Activated T-helper 2 cell treated with anti-CD3 and anti-CD28 coated beads, Interferon-gamma antibody, Interleukin-2, Interleukin-4, amounts not matched to agents 10 μg/mL and 5 μg/mL and 100 μg/mL, durations not matched to agents 14 hours and 24 hours and 36 hours (primary cell): Measurements from ENCODE around the gene MYPOP. TPM values are rescaled to one million over a fixed set of nuclear protein-coding genes. Genes with fewer than 3 reads are reported as not detected.
A peak's percentile ranks its signal among the peaks of the same experiment; 100 is the strongest.

Experiments
- DNase-seq: peaks from one replicate; pipeline ENCODE4 v3.0.0; 2021; ENCODE audit warnings: low spot score
- H3K27ac Mint-ChIP-seq: one replicate; pipeline ENCODE4 v1.8.0; 2021; ENCODE audit warnings: mixed read lengths
- H3K27me3 Mint-ChIP-seq: one replicate; pipeline ENCODE4 v1.8.0; 2021; ENCODE audit warnings: low read depth, mixed read lengths
- H3K36me3 Mint-ChIP-seq: one replicate; pipeline ENCODE4 v1.8.0; 2021; ENCODE audit warnings: low read depth, mixed read lengths
- H3K4me1 Mint-ChIP-seq: one replicate; pipeline ENCODE4 v1.8.0; 2021; ENCODE audit warnings: low read depth, mixed read lengths
- H3K4me3 Mint-ChIP-seq: one replicate; pipeline ENCODE4 v1.8.0; 2021; ENCODE audit warnings: low read depth, mild to moderate bottlenecking, moderate library complexity, mixed read lengths
- H3K9me3 Mint-ChIP-seq: one replicate; pipeline ENCODE4 v1.8.0; 2021; ENCODE audit warnings: mixed read lengths
- intact Hi-C: fragments of 100-400 bp; cut with micrococcal nuclease; formaldehyde crosslinking; loops from one replicate; pipeline ENCODE4 v1.15.1; 2023
- total RNA-seq: library from RNA; stranded (reverse); gene quantifications from 2 replicates; pipeline ENCODE4 v1.2.3, GENCODE V29; 2022

The MYPOP gene
- total RNA-seq, 1 donor from 2014 or later = 7.3 TPM

GRCh38 chr19:45884682-45885555 is 17.5 kb downstream of the MYPOP start:
- peak overlapping the region; percentile 63 for H3K4me3 Mint-ChIP-seq
- H3K36me3 Mint-ChIP-seq = peaks cover 4% of the 10 kb centered on the region
- peaks cover 15% of the 10 kb centered on the region for H3K4me1 Mint-ChIP-seq
- no peaks in the 10 kb centered on the region for H3K9me3 Mint-ChIP-seq
- no peak overlapping the region for H3K27ac Mint-ChIP-seq
- intact Hi-C loops = no loop called here
- no peaks in the 10 kb centered on the region for H3K27me3 Mint-ChIP-seq
- no peak for DNase-seq

GRCh38 chr19:45883881-45884681 is 18.3 kb downstream of the MYPOP start:
- Mint-ChIP-seq H3K9me3 (no peaks in the 10 kb centered on the region), H3K36me3 (peaks cover 4% of the 10 kb centered on the region), H3K27ac (no peak overlapping the region), H3K4me1 (peaks cover 15% of the 10 kb centered on the region), H3K27me3 (no peaks in the 10 kb centered on the region), H3K4me3 (peak overlapping the region; percentile 66)
- intact Hi-C loops = loop anchor here (1.0 kb wide), 1 partner anchor 67 kb away; no protein-coding TSS in a partner anchor
- no peak for DNase-seq

GRCh38 chr19:45883586-45883880 is 18.9 kb downstream of the MYPOP start:
- no peaks in the 10 kb centered on the region for H3K9me3 Mint-ChIP-seq
- H3K36me3 Mint-ChIP-seq = peaks cover 4% of the 10 kb centered on the region
- H3K27me3 Mint-ChIP-seq = no peaks in the 10 kb centered on the region
- H3K27ac Mint-ChIP-seq = peak overlapping the region; percentile 18
- intact Hi-C loops = loop anchor here (1.0 kb wide), 1 partner anchor 66 kb away; no protein-coding TSS in a partner anchor
- H3K4me3 Mint-ChIP-seq = peak overlapping the region; percentile 66
- no peak for DNase-seq
- peaks cover 18% of the 10 kb centered on the region for H3K4me1 Mint-ChIP-seq

DNA sequence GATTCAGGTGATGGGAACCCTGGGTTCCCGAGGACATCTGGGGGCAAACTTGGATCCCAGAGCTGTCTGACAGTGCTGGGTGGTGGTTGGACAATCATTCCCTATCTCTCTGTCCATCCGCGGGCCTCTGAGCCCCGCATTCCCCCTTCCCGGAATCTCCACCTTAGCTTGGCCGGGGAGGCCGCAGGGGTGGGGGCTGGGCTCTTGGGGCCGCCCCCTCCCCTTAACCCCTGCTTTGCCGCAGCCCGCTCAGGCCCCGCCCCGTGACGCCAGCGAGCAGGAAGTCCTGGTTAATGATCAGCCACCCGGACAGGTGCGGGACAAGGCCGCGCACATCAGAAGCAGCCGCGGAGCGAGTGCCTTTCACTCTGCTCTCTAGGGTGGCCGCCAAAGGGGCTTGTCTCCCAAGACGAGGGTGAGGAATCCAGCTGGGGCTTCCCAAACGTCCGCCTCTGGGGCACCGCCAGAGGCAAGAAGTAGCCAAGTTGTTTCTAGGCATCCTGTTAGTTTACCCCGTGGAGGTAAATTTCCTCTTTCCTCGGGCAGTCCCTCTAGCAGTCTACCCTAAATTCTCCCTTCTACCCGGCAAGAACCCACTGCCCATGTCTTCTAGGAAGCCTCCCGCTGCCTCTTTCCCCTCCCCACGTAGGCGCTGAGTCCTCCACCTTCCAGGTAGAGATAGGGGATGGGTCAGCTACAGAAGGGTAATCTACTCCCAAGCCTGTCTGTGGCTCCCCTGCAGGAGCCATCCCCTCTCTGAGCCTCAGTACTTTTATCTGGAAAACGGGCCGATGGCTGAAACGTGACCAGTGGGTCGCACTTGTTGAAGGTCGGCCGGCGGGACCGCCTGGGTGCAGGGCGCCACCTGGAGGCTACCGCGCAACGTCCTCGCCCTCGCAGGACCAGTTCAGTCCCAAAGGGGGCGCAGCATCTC is 19.5 kb downstream of the MYPOP start:
- H3K27ac Mint-ChIP-seq = peak overlapping the region; percentile 18
- intact Hi-C loops = loop anchor here (1.0 kb wide), 1 partner anchor 66 kb away; no protein-coding TSS in a partner anchor
- peak overlapping the region; percentile 66 for H3K4me3 Mint-ChIP-seq
- H3K9me3 Mint-ChIP-seq = no peaks in the 10 kb centered on the region
- H3K36me3 Mint-ChIP-seq = peaks cover 4% of the 10 kb centered on the region
- H3K27me3 Mint-ChIP-seq = no peaks in the 10 kb centered on the region
- DNase-seq = peak; percentile 81
- H3K4me1 Mint-ChIP-seq = peaks cover 21% of the 10 kb centered on the region

DNA sequence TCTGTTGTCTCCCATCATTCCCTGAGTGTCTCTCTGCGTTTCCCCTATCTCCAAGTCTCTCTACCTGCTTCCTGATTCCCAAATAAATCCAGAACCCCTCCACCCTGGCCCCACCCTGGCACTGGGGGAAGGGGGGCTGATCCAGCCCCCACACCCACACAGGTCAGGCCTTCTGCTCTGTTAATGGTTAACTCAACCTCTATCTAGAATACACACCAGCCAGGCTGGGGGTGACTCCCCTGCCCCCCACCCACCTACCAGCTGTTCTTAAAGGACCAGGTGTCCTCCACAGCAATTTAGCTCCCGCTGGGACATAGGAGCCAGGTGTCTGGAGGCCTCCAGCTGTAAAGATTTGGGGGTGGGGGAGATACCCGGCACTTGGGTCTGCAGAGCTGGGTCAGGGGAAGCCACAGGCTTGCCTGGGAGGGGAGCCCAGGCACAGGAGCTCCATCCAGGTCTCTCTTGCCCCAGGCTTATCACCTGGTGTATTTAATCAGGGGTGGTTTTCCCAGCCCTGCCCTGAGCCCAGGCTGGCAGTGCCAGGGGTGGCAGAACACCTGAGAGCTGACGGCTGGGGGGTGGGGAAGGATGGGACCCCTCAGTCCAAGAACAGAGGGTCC is 20.4 kb downstream of the MYPOP start:
- intact Hi-C loops = no loop called here
- no peaks in the 10 kb centered on the region for H3K27me3 Mint-ChIP-seq
- DNase-seq = no peak
- no peak overlapping the region for H3K4me3 Mint-ChIP-seq
- H3K36me3 Mint-ChIP-seq = peaks cover 4% of the 10 kb centered on the region
- peaks cover 23% of the 10 kb centered on the region for H3K4me1 Mint-ChIP-seq
- no peak overlapping the region for H3K27ac Mint-ChIP-seq
- no peaks in the 10 kb centered on the region for H3K9me3 Mint-ChIP-seq

DNA sequence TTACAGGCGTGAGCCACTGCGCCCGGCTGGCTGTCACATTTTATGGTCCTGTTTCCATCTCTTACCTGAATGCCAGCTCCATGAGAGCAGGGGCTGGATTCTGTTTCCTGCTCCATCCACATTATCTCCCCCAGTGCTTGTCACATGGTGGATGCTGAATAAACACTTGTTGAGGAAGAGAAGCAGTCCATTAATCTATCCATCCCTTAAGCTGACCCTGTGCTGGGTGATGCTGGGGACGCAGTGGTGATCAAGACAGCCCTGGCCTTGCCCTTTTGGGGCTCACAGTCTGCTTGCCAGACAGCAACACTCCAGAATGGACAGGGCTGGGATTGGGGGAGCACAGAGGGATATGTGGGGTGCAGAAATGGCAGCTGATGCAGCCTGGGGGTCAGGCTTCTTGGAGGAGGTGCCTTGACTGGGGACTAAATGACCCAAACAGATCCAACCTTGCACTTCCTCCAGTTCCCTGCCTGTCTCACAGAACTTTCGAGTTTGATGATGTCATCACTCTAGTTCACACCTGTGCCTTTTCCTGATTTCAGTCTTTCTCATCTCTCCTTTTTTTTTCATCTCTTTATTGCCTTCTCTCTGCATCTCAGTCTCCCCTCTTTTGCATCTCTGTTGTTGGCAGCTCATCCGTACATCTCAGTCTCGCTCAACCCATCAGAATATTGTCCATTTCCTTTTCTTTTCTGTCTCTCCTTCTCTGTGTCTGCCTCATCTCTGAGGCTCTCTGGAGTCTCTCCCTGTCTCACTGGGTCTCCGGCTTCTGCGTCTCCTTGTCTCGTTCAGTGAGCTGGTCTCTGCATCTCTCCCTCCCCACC is 21.1 kb downstream of the MYPOP start:
- H3K4me3 Mint-ChIP-seq = no peak overlapping the region
- peaks cover 1% of the 10 kb centered on the region for H3K27me3 Mint-ChIP-seq

GRCh38 chr19:45879971-45880370 is 22.4 kb downstream of the MYPOP start:
- Mint-ChIP-seq H3K36me3 (peaks cover 4% of the 10 kb centered on the region), H3K27me3 (peaks cover 7% of the 10 kb centered on the region), H3K4me1 (peaks cover 30% of the 10 kb centered on the region), H3K4me3 (no peak overlapping the region), H3K9me3 (no peaks in the 10 kb centered on the region), H3K27ac (no peak overlapping the region)
- intact Hi-C loops = no loop called here
- no peak for DNase-seq

More for the DNA sequence above, 21.1 kb downstream of the MYPOP start:
- Mint-ChIP-seq H3K36me3 (peaks cover 4% of the 10 kb centered on the region), H3K27ac (no peak overlapping the region), H3K9me3 (no peaks in the 10 kb centered on the region), H3K4me1 (peaks cover 24% of the 10 kb centered on the region)
- no peak for DNase-seq
- intact Hi-C loops = no loop called here

GRCh38 chr19:45879055-45879454 is 23.4 kb downstream of the MYPOP start:
- Mint-ChIP-seq H3K27me3 (peaks cover 10% of the 10 kb centered on the region), H3K4me3 (no peak overlapping the region), H3K27ac (no peak overlapping the region), H3K36me3 (peaks cover 4% of the 10 kb centered on the region), H3K4me1 (peaks cover 30% of the 10 kb centered on the region), H3K9me3 (no peaks in the 10 kb centered on the region)
- intact Hi-C loops = no loop called here
- no peak for DNase-seq

DNA sequence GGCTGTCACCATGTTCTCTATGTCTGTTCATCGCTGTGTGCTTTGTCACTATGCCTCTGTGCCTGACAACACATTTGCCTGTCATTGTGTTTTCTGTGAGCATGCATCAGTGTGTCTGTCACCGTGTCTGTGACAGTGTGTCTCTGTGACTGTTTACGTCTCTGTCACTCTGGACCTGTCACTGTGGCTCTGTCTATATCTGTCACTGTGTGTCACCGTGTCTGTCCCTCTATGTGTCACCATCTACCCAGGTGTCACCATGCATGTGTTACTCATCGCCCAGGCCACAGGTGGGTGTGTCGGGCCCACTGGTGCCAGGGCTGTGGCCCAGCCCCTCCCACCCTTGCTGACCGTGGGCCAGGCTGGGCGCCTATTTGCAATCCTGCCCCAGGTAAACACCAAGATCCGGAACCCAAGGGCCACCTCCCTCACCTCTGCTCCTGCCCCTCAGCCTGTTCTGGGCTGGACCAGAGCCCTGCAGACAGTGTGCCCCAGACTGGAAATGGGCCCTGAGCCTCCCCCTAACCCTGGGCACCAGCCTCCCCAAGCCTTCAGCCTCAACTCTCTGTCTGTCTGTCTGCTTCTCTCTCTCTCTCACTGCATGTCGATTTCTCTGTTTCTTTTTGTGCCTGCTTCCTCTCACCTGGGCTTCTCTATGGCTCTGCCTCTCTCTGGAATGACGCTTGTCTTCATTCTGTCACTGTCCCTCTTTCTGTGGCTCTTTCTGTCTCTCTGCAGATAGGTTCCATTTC is 24.2 kb downstream of the MYPOP start:
- Mint-ChIP-seq H3K4me1 (peaks cover 27% of the 10 kb centered on the region), H3K36me3 (peaks cover under 1% of the 10 kb centered on the region), H3K9me3 (no peaks in the 10 kb centered on the region), H3K4me3 (no peak overlapping the region), H3K27ac (peak overlapping the region; percentile 50), H3K27me3 (peaks cover 10% of the 10 kb centered on the region)
- intact Hi-C loops = no loop called here
- DNase-seq = no peak

GRCh38 chr19:45876411-45877197 is 25.8 kb downstream of the MYPOP start:
- H3K4me1 Mint-ChIP-seq = peaks cover 21% of the 10 kb centered on the region
- H3K27ac Mint-ChIP-seq = peak overlapping the region; percentile 78
- peak overlapping the region; percentile 31 for H3K4me3 Mint-ChIP-seq
- H3K36me3 Mint-ChIP-seq = no peaks in the 10 kb centered on the region
- H3K9me3 Mint-ChIP-seq = no peaks in the 10 kb centered on the region
- intact Hi-C loops = no loop called here
- no peak for DNase-seq
- peaks cover 10% of the 10 kb centered on the region for H3K27me3 Mint-ChIP-seq
